Bronchial epithelial cell (primary cell): Measurements from ENCODE around the gene LRP4. TPM values are rescaled to one million over a fixed set of nuclear protein-coding genes. Genes with fewer than 3 reads are reported as not detected.
A peak's percentile ranks its signal among the peaks of the same experiment; 100 is the strongest.

Source experiments
- DNase-seq: peaks from one replicate; pipeline ENCODE4 v3.0.0-alpha.2; 2010; ENCODE audit warnings: low read depth
- FAIRE-seq: peaks from 2 replicates; lab custom pipeline; 2011; peaks lifted over from hg19 to GRCh38; lab: Jason Lieb, UNC
- H3K27me3 ChIP-seq: 2 replicates; pipeline ENCODE4 v1.5.1; 2011; ENCODE audit warnings: low read length; ENCODE audit not compliant: control insufficient read depth, insufficient read depth
- H3K36me3 ChIP-seq: 2 replicates; pipeline ENCODE4 v1.5.1; 2011; ENCODE audit warnings: low read length; ENCODE audit not compliant: control insufficient read depth, insufficient read depth
- H3K4me3 ChIP-seq: 2 replicates; pipeline ENCODE4 v1.5.1; 2011; ENCODE audit warnings: mild to moderate bottlenecking, low read depth, low read length, control low read depth
- total RNA-seq: library from RNA; depleted of rRNA; stranded (reverse); fragments of >200 nt; gene quantifications from 2 replicates; pipeline ENCODE4 v1.2.1, GENCODE V29; 2014
- TF ChIP-seq, protein P1 (sequence below): IDR thresholded peaks from 2 replicates; pipeline ENCODE4 v1.5.1; 2011; ENCODE audit warnings: mild to moderate bottlenecking, moderate library complexity, low read length, control low read depth, inconsistent platforms; ENCODE audit not compliant: insufficient read depth, severe bottlenecking

LRP4 gene
- total RNA-seq, 1 donor from 2014 or later: 5.0 TPM

DNA sequence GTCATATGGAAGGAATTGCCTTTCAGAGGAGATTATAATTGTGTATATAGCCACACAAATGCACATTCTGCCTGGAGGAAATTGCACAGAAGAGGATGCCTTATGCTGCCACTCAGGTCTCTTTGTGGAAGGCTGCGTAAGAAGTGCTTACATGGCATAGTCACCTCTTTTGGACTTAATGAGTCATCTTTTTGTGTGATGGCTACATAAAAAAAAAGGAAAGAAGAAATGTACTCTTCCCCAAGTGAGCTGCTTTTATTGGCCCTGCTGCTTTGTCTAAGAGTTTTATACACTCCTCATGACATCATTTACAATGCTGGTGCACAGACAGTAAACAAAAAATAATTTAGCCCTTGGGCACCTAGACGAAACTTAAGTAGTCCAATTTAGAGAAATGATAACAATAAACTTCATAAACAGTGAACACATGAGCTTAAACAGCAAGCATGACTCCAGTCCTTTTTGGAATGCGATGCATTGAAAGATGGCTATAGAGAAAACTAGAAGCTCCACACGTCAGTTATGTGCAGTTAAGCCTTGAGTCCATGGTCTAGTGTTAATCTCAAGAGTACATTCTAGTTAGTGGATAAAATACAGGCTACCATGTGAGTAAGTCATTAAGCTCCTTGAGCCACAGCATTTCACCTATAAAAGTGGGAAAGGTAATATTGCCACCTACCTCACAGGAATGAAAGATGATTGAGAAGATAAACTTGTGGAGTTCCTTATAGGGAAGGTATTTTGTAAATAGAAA lies 30.2 kb upstream of the LRP4 start:
- TF ChIP-seq, protein P1, sequence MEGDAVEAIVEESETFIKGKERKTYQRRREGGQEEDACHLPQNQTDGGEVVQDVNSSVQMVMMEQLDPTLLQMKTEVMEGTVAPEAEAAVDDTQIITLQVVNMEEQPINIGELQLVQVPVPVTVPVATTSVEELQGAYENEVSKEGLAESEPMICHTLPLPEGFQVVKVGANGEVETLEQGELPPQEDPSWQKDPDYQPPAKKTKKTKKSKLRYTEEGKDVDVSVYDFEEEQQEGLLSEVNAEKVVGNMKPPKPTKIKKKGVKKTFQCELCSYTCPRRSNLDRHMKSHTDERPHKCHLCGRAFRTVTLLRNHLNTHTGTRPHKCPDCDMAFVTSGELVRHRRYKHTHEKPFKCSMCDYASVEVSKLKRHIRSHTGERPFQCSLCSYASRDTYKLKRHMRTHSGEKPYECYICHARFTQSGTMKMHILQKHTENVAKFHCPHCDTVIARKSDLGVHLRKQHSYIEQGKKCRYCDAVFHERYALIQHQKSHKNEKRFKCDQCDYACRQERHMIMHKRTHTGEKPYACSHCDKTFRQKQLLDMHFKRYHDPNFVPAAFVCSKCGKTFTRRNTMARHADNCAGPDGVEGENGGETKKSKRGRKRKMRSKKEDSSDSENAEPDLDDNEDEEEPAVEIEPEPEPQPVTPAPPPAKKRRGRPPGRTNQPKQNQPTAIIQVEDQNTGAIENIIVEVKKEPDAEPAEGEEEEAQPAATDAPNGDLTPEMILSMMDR: no peak
- no peak for FAIRE-seq
- DNase-seq: peak; percentile 86
- Histone ChIP-seq H3K36me3 (no peaks in the 10 kb centered on the region), H3K27me3 (no peaks in the 10 kb centered on the region), H3K4me3 (no peak overlapping the region)

DNA sequence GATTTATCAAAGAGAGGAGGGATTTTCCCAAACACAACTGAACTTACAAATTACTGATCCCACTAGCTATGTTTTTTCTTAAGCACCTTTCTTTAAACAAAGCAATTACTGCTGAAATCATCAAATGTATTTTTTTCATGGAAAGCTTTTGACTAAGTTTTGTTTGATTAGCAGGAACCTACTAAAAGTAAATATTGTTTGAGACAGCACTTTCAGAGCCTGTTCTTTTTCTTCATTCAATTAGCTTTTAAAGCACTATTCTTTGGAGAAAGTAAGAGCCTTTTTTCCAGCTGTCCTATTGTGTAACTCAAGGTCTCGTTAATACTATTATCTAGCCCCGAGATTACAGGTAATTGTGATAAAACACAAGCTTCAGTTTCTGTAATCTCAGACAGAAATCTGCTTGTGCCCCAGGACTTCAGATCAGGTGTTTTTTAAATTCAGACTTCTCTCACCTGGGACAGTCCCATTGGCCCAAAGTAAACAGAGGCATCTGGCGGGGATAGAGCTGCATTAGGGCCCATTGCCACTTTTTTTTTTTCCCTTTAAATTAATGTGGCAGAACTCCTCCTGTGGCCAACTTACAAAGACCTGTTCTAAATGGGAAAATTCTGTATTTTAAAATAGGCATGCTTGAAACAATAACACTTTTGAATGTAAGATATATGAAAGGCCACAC lies 29.2 kb upstream of the LRP4 start:
- Histone ChIP-seq H3K27me3 (no peaks in the 10 kb centered on the region), H3K36me3 (no peaks in the 10 kb centered on the region), H3K4me3 (no peak overlapping the region)
- DNase-seq (no peak), FAIRE-seq (no peak)
- TF ChIP-seq, protein P1: no peak

DNA sequence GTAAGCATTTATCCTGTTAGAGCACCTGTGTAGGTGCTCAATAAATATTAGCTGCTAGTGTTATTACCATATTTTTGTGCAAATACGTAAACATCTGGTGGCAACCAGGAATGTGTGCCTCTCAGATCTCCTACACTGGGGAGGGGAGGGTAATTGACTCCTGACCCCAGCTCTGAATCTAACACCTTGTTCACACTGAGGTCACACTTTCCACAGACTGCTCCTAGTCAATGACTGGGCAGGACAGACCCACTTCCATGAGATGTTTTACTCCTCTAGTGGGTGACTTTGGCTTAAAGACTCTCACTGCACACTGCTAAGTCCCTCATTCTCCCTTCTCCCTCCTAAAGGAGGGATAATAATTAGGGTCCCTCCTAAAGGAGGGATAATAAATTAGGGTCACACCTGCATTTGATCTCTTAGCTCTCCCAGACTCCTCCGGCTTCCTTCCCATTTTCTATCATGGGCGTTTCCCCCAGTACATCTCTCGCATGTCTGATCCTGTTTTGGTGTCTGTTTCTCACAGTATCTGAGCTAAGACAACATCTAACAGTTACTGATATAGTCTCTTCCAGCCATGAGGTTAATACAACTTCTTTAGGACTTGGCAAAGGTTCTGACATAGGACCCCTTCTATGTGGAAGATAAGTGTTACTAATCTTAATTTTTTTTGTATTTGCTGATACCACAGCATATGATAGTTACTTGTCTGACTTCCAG lies 26.2 kb upstream of the LRP4 start:
- Histone ChIP-seq H3K36me3 (no peaks in the 10 kb centered on the region), H3K4me3 (no peak overlapping the region), H3K27me3 (no peaks in the 10 kb centered on the region)
- TF ChIP-seq, protein P1: no peak
- no peak for DNase-seq
- no peak for FAIRE-seq

DNA sequence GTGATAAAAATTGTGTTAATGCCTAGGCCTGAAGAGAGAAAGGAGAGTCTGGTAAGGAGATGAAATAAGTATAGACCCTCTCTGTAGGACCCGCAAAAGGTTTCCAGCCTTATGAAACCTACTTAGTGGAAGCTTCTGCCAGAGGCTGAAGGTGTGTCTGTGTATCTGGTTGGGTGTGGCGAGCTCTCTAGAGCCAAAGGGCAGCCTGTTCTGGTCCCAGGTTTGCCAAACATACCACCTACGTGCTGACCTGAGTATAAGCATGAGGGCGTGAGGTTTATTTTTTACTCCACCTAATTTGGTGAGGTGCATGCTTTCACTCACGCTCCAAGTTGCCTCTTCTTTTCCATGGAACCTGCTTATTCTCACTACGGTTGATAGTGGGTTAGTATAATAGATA lies 23.8 kb upstream of the LRP4 start:
- Histone ChIP-seq H3K27me3 (no peaks in the 10 kb centered on the region), H3K4me3 (no peak overlapping the region), H3K36me3 (no peaks in the 10 kb centered on the region)
- FAIRE-seq: no peak
- TF ChIP-seq, protein P1: no peak
- DNase-seq: no peak

DNA sequence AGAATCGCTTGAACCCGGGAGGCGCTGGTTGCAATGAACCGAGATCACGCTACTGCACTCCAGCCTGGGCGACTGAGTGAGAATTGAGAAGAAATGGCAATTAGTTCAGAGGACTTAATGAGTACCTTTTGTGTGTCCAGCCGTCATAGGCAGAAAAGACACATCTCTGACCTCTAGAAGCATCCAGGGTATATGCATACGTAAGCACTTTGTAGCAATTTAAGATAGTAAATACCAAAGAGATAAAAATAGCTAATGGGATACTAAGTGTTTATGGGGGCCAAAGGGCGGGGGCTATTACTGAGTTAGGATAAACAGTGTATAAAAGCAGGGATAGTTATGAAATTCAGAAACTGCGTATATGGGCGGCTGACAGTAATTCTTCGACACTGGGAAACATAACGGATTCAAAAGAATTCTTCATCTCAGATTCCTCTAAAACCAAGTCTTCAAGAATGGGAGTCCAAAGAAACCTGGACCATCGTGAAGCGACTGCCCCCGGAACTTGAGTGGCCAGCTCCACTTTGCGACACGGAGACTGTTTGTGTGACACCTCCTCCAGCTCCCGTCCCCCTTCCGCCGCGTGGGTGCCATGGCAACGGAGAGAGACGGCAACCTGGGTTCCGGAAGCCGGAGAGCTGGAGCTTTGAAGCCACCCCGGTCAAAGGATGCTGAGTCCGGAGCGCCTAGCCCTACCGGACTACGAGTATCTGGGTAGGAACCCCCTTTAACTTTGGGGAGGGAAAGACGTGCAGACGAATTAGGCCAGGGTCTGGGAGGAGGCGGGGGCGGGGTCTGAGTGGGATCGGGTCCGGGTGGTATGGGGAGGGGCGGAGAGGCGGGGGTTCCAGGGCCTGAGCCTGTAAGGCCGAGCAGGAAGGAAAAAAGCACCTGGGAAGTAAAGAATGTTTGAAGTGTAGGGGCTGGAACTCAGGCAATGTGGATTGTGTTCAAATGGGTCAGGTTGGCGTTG lies 18.1 kb upstream of the LRP4 start, which contains the start of gene CSTPP1:
CSTPP1 (plus strand) TSS at position 624 of the 973 bp plus-strand sequence; CDS start at position 669, 45 bp downstream.
- DNase-seq (peak; percentile 71), FAIRE-seq (no peak)
- TF ChIP-seq, protein P1: no peak
- Histone ChIP-seq H3K4me3 (peak within 1 kb of the TSS; percentile 89), H3K36me3 (no peaks in the 10 kb centered on the region), H3K27me3 (no peaks in the 10 kb centered on the region)
